HG02588 (cell line): ENCODE data around the gene PTPRN2.
"Not testable (repeated sequence)": the region's sequence is repeated elsewhere in the genome, so short reads cannot be mapped to it uniquely, and the experiment has no call there.

Experiments used
- ATAC-seq: cut with Tn5 transposase; IDR thresholded peaks from one replicate; pipeline ENCODE4 v1.9.1; 2021; ENCODE audit warnings: mild to moderate bottlenecking, moderate library complexity; ENCODE audit not compliant: unreplicated experiment

PTPRN2 gene

GRCh38 chr7:158406801-158407200 is 180.8 kb downstream of the PTPRN2 start:
- ATAC-seq, result no peak

- no peak for ATAC-seq
These were observed 181.3 kb downstream of the PTPRN2 start for GRCh38 chr7:158406364-158406763.

- not testable (repeated sequence) for ATAC-seq
These were observed 181.9 kb downstream of the PTPRN2 start for GRCh38 chr7:158405771-158406170.

- no peak for ATAC-seq
These were observed 182.3 kb downstream of the PTPRN2 start for GRCh38 chr7:158405324-158405723.

GRCh38 chr7:158404031-158404761 is 183.4 kb downstream of the PTPRN2 start:
- no peak for ATAC-seq

GRCh38 chr7:158403013-158403821 is 184.4 kb downstream of the PTPRN2 start:
- ATAC-seq, result no peak

GRCh38 chr7:158402471-158402870 is 185.2 kb downstream of the PTPRN2 start:
- ATAC-seq, result no peak

- no peak for ATAC-seq
These were observed 185.8 kb downstream of the PTPRN2 start for GRCh38 chr7:158401826-158402225.

- ATAC-seq, result no peak
These were observed 186.3 kb downstream of the PTPRN2 start for GRCh38 chr7:158401295-158401694.

GRCh38 chr7:158400601-158401225 is 186.9 kb downstream of the PTPRN2 start:
- no peak for ATAC-seq

- ATAC-seq, result no peak
These were observed 187.9 kb downstream of the PTPRN2 start for GRCh38 chr7:158399762-158400161.

GRCh38 chr7:158398750-158399149 is 188.9 kb downstream of the PTPRN2 start:
- no peak for ATAC-seq

GRCh38 chr7:158397885-158398284 is 189.7 kb downstream of the PTPRN2 start:
- ATAC-seq, result no peak

- no peak for ATAC-seq
These were observed 190.4 kb downstream of the PTPRN2 start for GRCh38 chr7:158396982-158397862.

GRCh38 chr7:158396301-158396905 is 191.2 kb downstream of the PTPRN2 start:
- no peak for ATAC-seq

GRCh38 chr7:158395780-158396278 is 191.8 kb downstream of the PTPRN2 start:
- ATAC-seq, result no peak

GRCh38 chr7:158395349-158395748 is 192.3 kb downstream of the PTPRN2 start:
- ATAC-seq, result no peak

- no peak for ATAC-seq
These were observed 192.7 kb downstream of the PTPRN2 start for GRCh38 chr7:158394936-158395335.

- ATAC-seq, result no peak
These were observed 193.5 kb downstream of the PTPRN2 start for GRCh38 chr7:158393926-158394625.

- no peak for ATAC-seq
These were observed 195.4 kb downstream of the PTPRN2 start for GRCh38 chr7:158392251-158392650.
